HepG2 (cell line): ENCODE data around the gene STK36. TPM values are rescaled to one million over a fixed set of nuclear protein-coding genes. Genes with fewer than 3 reads are reported as not detected.

Experiments
- ATAC-seq: fragments of 200-7000 bp; cut with Tn5 transposase; 3 replicates; pipeline ENCODE4 v1.9.1; 2020; ENCODE audit warnings: mild to moderate bottlenecking, moderate library complexity
- BruUV-seq: library from RNA; stranded (reverse); fragments of 400-500 nt; replicated peaks from 2 replicates; lab custom pipeline; 2021; lab: Mats Ljungman, UMichigan
- CTCF ChIA-PET: fragments of 300-600 bp; formaldehyde crosslinking; extraction: SDS; loops from one replicate; lab custom pipeline; 2021; ENCODE audit warnings: low total read pairs, inconsistent platforms, low intra/inter-chr PET ratio; lab: Yijun Ruan, JAX
- POLR2A ChIA-PET: fragments of 350-600 bp; sonication (Branson Sonifier 250); formaldehyde crosslinking; loops from one replicate; lab custom pipeline; 2020; ENCODE audit warnings: antibody characterized with exemption, inconsistent platforms; lab: Yijun Ruan, JAX
- DNase-seq: peaks from one replicate; pipeline ENCODE4 v3.0.0-alpha.2; 2015; ENCODE audit warnings: low spot score
- FAIRE-seq: peaks from 3 replicates; lab custom pipeline; 2011; peaks lifted over from hg19 to GRCh38; lab: Jason Lieb, UNC
- H2AFZ ChIP-seq: one replicate; pipeline ENCODE4 v1.6.1; 2011; ENCODE audit warnings: low read length, inconsistent platforms
- H3K27ac ChIP-seq: fragments of 300-600 bp; 3 replicates; pipeline ENCODE4 v1.8.0; 2011; ENCODE audit warnings: mixed run types, mild to moderate bottlenecking, mixed read lengths, low read length, inconsistent platforms; ENCODE audit not compliant: insufficient read depth; ENCODE audit errors: extremely low read length
- H3K27me3 ChIP-seq, 2 experiments: fragments of 200-600 bp in 1 of 2; 2 replicates in 1 of 2; 3 replicates in 1 of 2; pipeline versions ENCODE4 v1.6.0 to v1.8.0; 2011; ENCODE audit warnings: low read length in 2 of 2, mild to moderate bottlenecking in 2 of 2, moderate library complexity in 2 of 2, inconsistent platforms in 1 of 2; ENCODE audit not compliant: insufficient read depth in 2 of 2, control insufficient read depth in 1 of 2
- H3K36me3 ChIP-seq, 2 experiments: fragments of 200-600 bp in 1 of 2; replicated peaks in 1 of 2; 2 replicates in 1 of 2; 3 replicates in 1 of 2; pipeline versions ENCODE4 v1.5.1 to v1.8.0; 2011; ENCODE audit warnings: low read length in 2 of 2, inconsistent platforms in 1 of 2; ENCODE audit not compliant: insufficient read depth in 2 of 2, control insufficient read depth in 1 of 2
- H3K4me1 ChIP-seq: 2 replicates; pipeline ENCODE4 v1.5.1; 2012; ENCODE audit warnings: low read length, inconsistent platforms; ENCODE audit not compliant: insufficient read depth
- H3K4me2 ChIP-seq: 2 replicates; pipeline ENCODE4 v1.6.0; 2011; ENCODE audit warnings: low read depth, low read length, inconsistent platforms
- H3K4me3 ChIP-seq, 3 experiments: fragments of 200-600 bp in 1 of 3; sonication (generic), shearing (Covaris generic) in 1 of 3; replicated peaks in 1 of 3; 2 replicates each; pipeline ENCODE4 v1.5.1; 2011 to 2016; ENCODE audit warnings: low read length in 3 of 3, inconsistent platforms in 2 of 3, low read depth in 2 of 3, mild to moderate bottlenecking in 2 of 3, control low read depth in 1 of 3, mixed read lengths in 1 of 3; ENCODE audit not compliant: insufficient read depth in 1 of 3
- H3K79me2 ChIP-seq: one replicate; pipeline ENCODE4 v1.6.1; 2011; ENCODE audit warnings: low read length, inconsistent platforms; ENCODE audit not compliant: insufficient read depth
- H3K9ac ChIP-seq: 2 replicates; pipeline ENCODE4 v1.6.0; 2011; ENCODE audit warnings: mild to moderate bottlenecking, low read depth, low read length, inconsistent platforms; ENCODE audit not compliant: insufficient read depth
- H3K9me3 ChIP-seq: 2 replicates; pipeline ENCODE4 v1.5.1; 2012; ENCODE audit warnings: mild to moderate bottlenecking, low read length
- H4K20me1 ChIP-seq: 2 replicates; pipeline ENCODE4 v1.6.0; 2011; ENCODE audit warnings: inconsistent platforms, mild to moderate bottlenecking, low read length, moderate library complexity; ENCODE audit not compliant: insufficient read depth
- ARNT ChIP-seq: fragments of 450-650 bp; IDR thresholded peaks from 2 replicates; pipeline ENCODE4 v1.6.1; 2017
- CBX5 ChIP-seq: sonication (generic); formaldehyde crosslinking; IDR thresholded peaks from 2 replicates; pipeline ENCODE4 v1.4.0; 2020; ENCODE audit warnings: missing genetic modification reagents, borderline replicate concordance
- ELF3 ChIP-seq: IDR thresholded peaks from 2 replicates; pipeline ENCODE4 v1.6.1; 2016; ENCODE audit warnings: missing genetic modification reagents, missing compliant biosample characterization
- FOXO1 ChIP-seq: sonication (generic); formaldehyde crosslinking; IDR thresholded peaks from 2 replicates; pipeline ENCODE4 v1.4.0; 2020; ENCODE audit warnings: missing genetic modification reagents
- IKZF1 ChIP-seq: fragments of 450-650 bp; IDR thresholded peaks from 2 replicates; pipeline ENCODE4 v1.7.1; 2016
- IRX3 ChIP-seq: sonication (generic); formaldehyde crosslinking; IDR thresholded peaks from 2 replicates; pipeline ENCODE4 v1.8.1; 2023; ENCODE audit warnings: mild to moderate bottlenecking, low read depth, missing genetic modification reagents, borderline replicate concordance
- MAFF ChIP-seq: IDR thresholded peaks from 2 replicates; pipeline ENCODE4 v1.6.1; 2011; ENCODE audit warnings: low read depth, low read length, improper control_type of control experiment
- MAFK ChIP-seq, 2 experiments: IDR thresholded peaks in 1 of 2; conservative IDR thresholded peaks in 1 of 2; 2 replicates each; pipeline ENCODE4 v1.6.1; 2011; ENCODE audit warnings: improper control_type of control experiment in 2 of 2, low read length in 2 of 2
- MAX ChIP-seq: IDR thresholded peaks from 2 replicates; pipeline ENCODE4 v1.6.1; 2012; ENCODE audit warnings: inconsistent platforms
- NONO ChIP-seq, 2 experiments: fragments of 450-650 bp in 1 of 2; sonication (generic) in 1 of 2; formaldehyde crosslinking in 1 of 2; IDR thresholded peaks in 1 of 2; conservative IDR thresholded peaks in 1 of 2; 2 replicates each; pipeline versions ENCODE4 v1.6.1 to v1.8.0; 2017 to 2022; ENCODE audit warnings: mild to moderate bottlenecking in 1 of 2, missing genetic modification reagents in 1 of 2, moderate library complexity in 1 of 2
- RBFOX2 ChIP-seq: fragments of 200-400 bp; formaldehyde crosslinking; IDR thresholded peaks from 2 replicates; pipeline ENCODE4 v1.6.1; 2017; ENCODE audit warnings: low read depth, mild to moderate bottlenecking, low read length
- ZBTB37 ChIP-seq: sonication (generic); formaldehyde crosslinking; IDR thresholded peaks from 2 replicates; pipeline ENCODE4 v1.4.0; 2020; ENCODE audit warnings: mild to moderate bottlenecking, missing genetic modification reagents
- ZNF362 ChIP-seq: sonication (generic); formaldehyde crosslinking; IDR thresholded peaks from 2 replicates; pipeline ENCODE4 v1.4.0; 2020; ENCODE audit warnings: missing genetic modification reagents, mild to moderate bottlenecking, borderline replicate concordance
- ZNF772 ChIP-seq: sonication (generic); formaldehyde crosslinking; IDR thresholded peaks from 2 replicates; pipeline ENCODE4 v1.5.0; 2020; ENCODE audit warnings: mild to moderate bottlenecking, missing genetic modification reagents
- WGBS: methylation state at CpG from one replicate; pipeline ENCODE4 v1.1.6; 2017; ENCODE audit warnings: low lambda C conversion rate; 5-methylcytosine and 5-hydroxymethylcytosine counted together
- in situ Hi-C: cut with HindIII; loops from 2 replicates; pipeline ENCODE4 v1.10.0; 2017; ENCODE audit warnings: low pct_unique_long_range_greater_than_20kb; ENCODE audit not compliant: extremely low pct_ligation_motif_present
- intact Hi-C: fragments of 100-400 bp; cut with micrococcal nuclease; formaldehyde crosslinking; loops from one replicate; pipeline ENCODE4 v1.10.0; 2022; ENCODE audit not compliant: unreplicated experiment
- polyA plus RNA-seq, 8 experiments: library from polyadenylated mRNA; depleted of rRNA in 3 of 8; stranded (reverse) in 7 of 8; unstranded in 1 of 8; fragments of >200 nt; fragmentation: Illumina TruSeq in 4 of 8; extraction: Trizol in 4 of 8; gene quantifications; 2 replicates each; pipeline versions ENCODE4 v1.2.1 to v1.2.3, GENCODE V29; 2011 to 2016; ENCODE audit warnings: low read depth in 4 of 8, missing spikeins in 1 of 8, mixed read lengths in 1 of 8; ENCODE audit not compliant: insufficient read depth in 1 of 8
- total RNA-seq, 5 experiments: library from RNA; depleted of rRNA; stranded (reverse); fragments of >200 nt; fragmentation: Illumina TruSeq; extraction: Trizol; gene quantifications; 2 replicates each; pipeline ENCODE4 v1.2.3, GENCODE V29; 2016; ENCODE audit warnings: low read depth in 1 of 5
- TF ChIP-seq, protein P1 (sequence below): sonication (generic); formaldehyde crosslinking; IDR thresholded peaks from 2 replicates; pipeline ENCODE4 v1.8.1; 2023; ENCODE audit warnings: missing genetic modification reagents, inconsistent platforms, borderline replicate concordance

The STK36 gene
- total and polyA plus RNA-seq, 2 of the 13 experiments (the other 11 are each of a cell fraction or from before 2014, with no cell fraction given) = 45.9 to 83.5 TPM

DNA sequence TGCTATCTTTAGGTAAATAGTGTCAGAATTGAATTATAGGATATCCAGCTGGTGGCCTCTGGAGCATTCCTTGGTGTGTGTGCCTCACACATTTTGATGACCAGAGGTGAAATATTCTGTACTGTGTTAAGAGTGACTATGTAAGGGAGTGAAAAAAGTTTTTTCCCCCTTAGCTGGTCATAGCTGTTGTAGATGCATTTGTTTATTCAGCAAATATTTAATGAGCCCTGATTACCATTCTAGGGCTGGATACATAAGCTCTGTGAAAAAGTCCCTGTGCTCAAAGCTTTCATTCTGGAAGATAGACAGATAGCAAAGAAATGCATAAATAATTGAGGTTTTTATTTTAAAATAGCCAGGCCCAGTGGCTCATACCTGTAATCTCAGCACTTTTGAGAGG lies 49.6 kb downstream of the STK36 start:
- POLR2A ChIA-PET = interaction anchor here (1.2 to 2.7 kb wide), 3 partner anchors 11 to 34 kb away, joined by 3 to 22 read pairs (median 6); partner anchors contain the start of gene TTLL4
- FAIRE-seq = no peak
- no peak for ATAC-seq

GRCh38 chr2:218721934-218722333 lies 50.0 kb downstream of the STK36 start:
- BruUV-seq = no TSS peak
- Histone ChIP-seq H3K36me3 (peaks cover 3 to 24% of the 10 kb centered on the region in 2 experiments), H3K4me1 (peaks cover 38% of the 10 kb centered on the region), H3K4me3 (no peak overlapping the region), H3K9ac (no peak overlapping the region), H3K9me3 (peaks cover 18% of the 10 kb centered on the region), H3K4me2 (no peak overlapping the region), H2AFZ (no peak overlapping the region), H3K27ac (no peak overlapping the region), H3K27me3 (no peaks in the 10 kb centered on the region), H4K20me1 (no peaks in the 10 kb centered on the region; the same call in 1 of the 2 replicates), H3K79me2 (peaks cover 92% of the 10 kb centered on the region)
- intact Hi-C loops = no loop called here
- DNase-seq = no peak
- TF ChIP-seq IKZF1 = no peak
- TF ChIP-seq RBFOX2 = no peak
- TF ChIP-seq, protein P1, sequence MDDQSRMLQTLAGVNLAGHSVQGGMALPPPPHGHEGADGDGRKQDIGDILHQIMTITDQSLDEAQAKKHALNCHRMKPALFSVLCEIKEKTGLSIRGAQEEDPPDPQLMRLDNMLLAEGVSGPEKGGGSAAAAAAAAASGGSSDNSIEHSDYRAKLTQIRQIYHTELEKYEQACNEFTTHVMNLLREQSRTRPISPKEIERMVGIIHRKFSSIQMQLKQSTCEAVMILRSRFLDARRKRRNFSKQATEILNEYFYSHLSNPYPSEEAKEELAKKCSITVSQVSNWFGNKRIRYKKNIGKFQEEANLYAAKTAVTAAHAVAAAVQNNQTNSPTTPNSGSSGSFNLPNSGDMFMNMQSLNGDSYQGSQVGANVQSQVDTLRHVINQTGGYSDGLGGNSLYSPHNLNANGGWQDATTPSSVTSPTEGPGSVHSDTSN (CRISPR knock-in tag) = no peak
- no peak for TF ChIP-seq ARNT
- TF ChIP-seq ELF3 (CRISPR knock-in tag) = no peak
- TF ChIP-seq FOXO1 (CRISPR knock-in tag) = no peak
- no peak for TF ChIP-seq ZBTB37 (CRISPR knock-in tag)
- TF ChIP-seq ZNF362 (CRISPR knock-in tag) = no peak
- no peak for TF ChIP-seq NONO (IDR thresholded peaks at IDR 0.05)
- no peak for TF ChIP-seq NONO (CRISPR knock-in tag; conservative IDR thresholded peaks at IDR 0.05)
- in situ Hi-C loops = no loop called here
- ChIA-PET POLR2A (interaction anchor here (0.9 to 2.7 kb wide), 5 partner anchors 11 to 60 kb away, joined by 3 to 22 read pairs (median 4); partner anchors contain the start of genes CYP27A1 and TTLL4), CTCF (no interaction called here)
- no peak for ATAC-seq
- FAIRE-seq = no peak
- WGBS = 95% methylated on average over 2 of the region's 2 CpGs

More for the DNA sequence above, 49.6 kb downstream of the STK36 start:
- Histone ChIP-seq H3K27me3 (no peaks in the 10 kb centered on the region), H3K27ac (no peak overlapping the region), H4K20me1 (no peaks in the 10 kb centered on the region; the same call in 1 of the 2 replicates), H3K4me3 (no peak overlapping the region), H2AFZ (no peak overlapping the region), H3K79me2 (peaks cover 92% of the 10 kb centered on the region), H3K4me2 (no peak overlapping the region), H3K9ac (no peak overlapping the region), H3K36me3 (peaks cover 3 to 24% of the 10 kb centered on the region in 2 experiments), H3K4me1 (peaks cover 38% of the 10 kb centered on the region), H3K9me3 (peaks cover 14% of the 10 kb centered on the region)
- intact Hi-C loops (no loop called here), in situ Hi-C loops (no loop called here)
- BruUV-seq = no TSS peak
- TF ChIP-seq MAX (no peak), CBX5 (CRISPR knock-in tag) (no peak), MAFK (conservative IDR thresholded peaks at IDR 0.05 in 1 of 2, IDR thresholded peaks at IDR 0.05 in 1 of 2; ENCODE audit: low read length in 2 of 2) (peak; percentile 60 to 70), IRX3 (no peak), ZNF772 (no peak), MAFF (peak; percentile 59)
- no peak for DNase-seq
- CTCF ChIA-PET = no interaction called here
